ENCODE results near the gene CNTNAP2. TPM values are rescaled to one million over a fixed set of nuclear protein-coding genes. Genes with fewer than 3 reads are reported as not detected.
"Not testable (repeated sequence)": the region's sequence is repeated elsewhere in the genome, so short reads cannot be mapped to it uniquely, and the experiment has no call there.

Gene CNTNAP2
- total RNA-seq, 2 experiments from 2014 or later = not detected

GRCh38 chr7:148433521-148434180, 2317.1 kb downstream of the CNTNAP2 start:
- ChIA-PET CTCF (no interaction called here), POLR2A (no interaction called here)
- DNase-seq = no peak
- Mint-ChIP-seq H3K4me1 (ENCODE audit: low read depth) (no peaks in the 10 kb centered on the region), H3K27me3 (no peaks in the 10 kb centered on the region), H3K36me3 (no peaks in the 10 kb centered on the region), H3K4me3 (no peak overlapping the region), H3K9me3 (peaks cover 2% of the 10 kb centered on the region), H3K27ac (no peak overlapping the region)
- intact Hi-C loops (cut with micrococcal nuclease) = no loop called here

- no peak overlapping the region for H3K4me3 Mint-ChIP-seq
- intact Hi-C loops (cut with micrococcal nuclease) = no loop called here
- ChIA-PET POLR2A (no interaction called here), CTCF (no interaction called here)
- H3K27me3 Mint-ChIP-seq = no peaks in the 10 kb centered on the region
- no peaks in the 10 kb centered on the region for H3K4me1 Mint-ChIP-seq (ENCODE audit: low read depth)
- H3K9me3 Mint-ChIP-seq = peaks cover 2% of the 10 kb centered on the region
- H3K27ac Mint-ChIP-seq = no peak overlapping the region
- no peak for DNase-seq
- no peaks in the 10 kb centered on the region for H3K36me3 Mint-ChIP-seq
These were observed 2317.7 kb downstream of the CNTNAP2 start for GRCh38 chr7:148434181-148434757.

- Mint-ChIP-seq H3K27ac (no peak overlapping the region), H3K9me3 (peaks cover 2% of the 10 kb centered on the region), H3K4me1 (ENCODE audit: low read depth) (no peaks in the 10 kb centered on the region), H3K4me3 (no peak overlapping the region), H3K36me3 (no peaks in the 10 kb centered on the region), H3K27me3 (peaks cover 3% of the 10 kb centered on the region)
- CTCF ChIA-PET = no interaction called here
- intact Hi-C loops (cut with micrococcal nuclease) = no loop called here
- no peak for DNase-seq
- POLR2A ChIA-PET = no interaction called here
These were observed 2318.3 kb downstream of the CNTNAP2 start for GRCh38 chr7:148434887-148435286.

GRCh38 chr7:148435715-148436114, 2319.1 kb downstream of the CNTNAP2 start:
- peaks cover 1% of the 10 kb centered on the region for H3K9me3 Mint-ChIP-seq
- ChIA-PET CTCF (no interaction called here), POLR2A (no interaction called here)
- H3K4me3 Mint-ChIP-seq = no peak overlapping the region
- H3K36me3 Mint-ChIP-seq = no peaks in the 10 kb centered on the region
- H3K27me3 Mint-ChIP-seq = peaks cover 3% of the 10 kb centered on the region
- H3K27ac Mint-ChIP-seq = no peak overlapping the region
- no peaks in the 10 kb centered on the region for H3K4me1 Mint-ChIP-seq (ENCODE audit: low read depth)
- DNase-seq = no peak
- intact Hi-C loops (cut with micrococcal nuclease) = no loop called here

GRCh38 chr7:148436135-148436534, 2319.5 kb downstream of the CNTNAP2 start:
- no peak overlapping the region for H3K27ac Mint-ChIP-seq
- H3K4me1 Mint-ChIP-seq (ENCODE audit: low read depth) = no peaks in the 10 kb centered on the region
- H3K4me3 Mint-ChIP-seq = no peak overlapping the region
- intact Hi-C loops (cut with micrococcal nuclease) = no loop called here
- ChIA-PET CTCF (no interaction called here), POLR2A (no interaction called here)
- H3K9me3 Mint-ChIP-seq = no peaks in the 10 kb centered on the region
- no peak for DNase-seq
- H3K27me3 Mint-ChIP-seq = peaks cover 3% of the 10 kb centered on the region
- H3K36me3 Mint-ChIP-seq = no peaks in the 10 kb centered on the region

- Mint-ChIP-seq H3K4me1 (ENCODE audit: low read depth) (no peaks in the 10 kb centered on the region), H3K27ac (no peak overlapping the region), H3K9me3 (no peaks in the 10 kb centered on the region), H3K4me3 (no peak overlapping the region), H3K36me3 (no peaks in the 10 kb centered on the region), H3K27me3 (peaks cover 3% of the 10 kb centered on the region)
- POLR2A ChIA-PET = no interaction called here
- CTCF ChIA-PET = no interaction called here
- DNase-seq = no peak
- intact Hi-C loops (cut with micrococcal nuclease) = no loop called here
These were observed 2320.0 kb downstream of the CNTNAP2 start for GRCh38 chr7:148436571-148436970.

GRCh38 chr7:148437043-148437442, 2320.4 kb downstream of the CNTNAP2 start:
- Mint-ChIP-seq H3K4me1 (ENCODE audit: low read depth) (no peaks in the 10 kb centered on the region), H3K36me3 (no peaks in the 10 kb centered on the region), H3K27me3 (peaks cover 3% of the 10 kb centered on the region), H3K27ac (no peak overlapping the region), H3K4me3 (no peak overlapping the region), H3K9me3 (no peaks in the 10 kb centered on the region)
- intact Hi-C loops (cut with micrococcal nuclease) = no loop called here
- DNase-seq = no peak
- CTCF ChIA-PET = no interaction called here
- POLR2A ChIA-PET = no interaction called here

GRCh38 chr7:148442141-148442655, 2325.6 kb downstream of the CNTNAP2 start:
- Mint-ChIP-seq H3K4me1 (ENCODE audit: low read depth) (peaks cover 5% of the 10 kb centered on the region), H3K27ac (no peak overlapping the region), H3K4me3 (no peak overlapping the region), H3K9me3 (no peaks in the 10 kb centered on the region), H3K27me3 (peaks cover 3% of the 10 kb centered on the region), H3K36me3 (no peaks in the 10 kb centered on the region)
- intact Hi-C loops (cut with micrococcal nuclease) = no loop called here
- CTCF ChIA-PET = interaction anchor here (0.6 kb wide), 1 partner anchor 1189 kb away, joined by 3 read pairs; no protein-coding TSS in a partner anchor
- POLR2A ChIA-PET = no interaction called here
- DNase-seq = no peak

- DNase-seq = no peak
- no peaks in the 10 kb centered on the region for H3K36me3 Mint-ChIP-seq
- no peak overlapping the region for H3K4me3 Mint-ChIP-seq
- H3K27me3 Mint-ChIP-seq = peaks cover 3% of the 10 kb centered on the region
- H3K9me3 Mint-ChIP-seq = no peaks in the 10 kb centered on the region
- CTCF ChIA-PET = interaction anchor here (0.6 kb wide), 1 partner anchor 1188 kb away, joined by 3 read pairs; no protein-coding TSS in a partner anchor
- peaks cover 8% of the 10 kb centered on the region for H3K4me1 Mint-ChIP-seq (ENCODE audit: low read depth)
- POLR2A ChIA-PET = no interaction called here
- no peak overlapping the region for H3K27ac Mint-ChIP-seq
- intact Hi-C loops (cut with micrococcal nuclease) = no loop called here
These were observed 2326.3 kb downstream of the CNTNAP2 start for GRCh38 chr7:148442933-148443332.

- H3K27me3 Mint-ChIP-seq = no peaks in the 10 kb centered on the region
- H3K4me3 Mint-ChIP-seq = no peak overlapping the region
- CTCF ChIA-PET = no interaction called here
- POLR2A ChIA-PET = no interaction called here
- DNase-seq = no peak
- H3K9me3 Mint-ChIP-seq = no peaks in the 10 kb centered on the region
- H3K36me3 Mint-ChIP-seq = no peaks in the 10 kb centered on the region
- H3K27ac Mint-ChIP-seq = no peak overlapping the region
- intact Hi-C loops (cut with micrococcal nuclease) = no loop called here
- H3K4me1 Mint-ChIP-seq (ENCODE audit: low read depth) = peaks cover 8% of the 10 kb centered on the region
These were observed 2328.9 kb downstream of the CNTNAP2 start for GRCh38 chr7:148445260-148446044.

- ChIA-PET CTCF (interaction anchor here (0.7 kb wide), 1 partner anchor 10 kb away, joined by 3 read pairs; no protein-coding TSS in a partner anchor), POLR2A (no interaction called here)
- Mint-ChIP-seq H3K9me3 (no peaks in the 10 kb centered on the region), H3K4me1 (ENCODE audit: low read depth) (peaks cover 15% of the 10 kb centered on the region), H3K4me3 (no peak overlapping the region), H3K27me3 (peaks cover 2% of the 10 kb centered on the region), H3K27ac (no peak overlapping the region), H3K36me3 (no peaks in the 10 kb centered on the region)
- DNase-seq = no peak
- intact Hi-C loops (cut with micrococcal nuclease) = loop anchor here (1.0 kb wide), 1 partner anchor 60 kb away; no protein-coding TSS in a partner anchor
These were observed 2330.7 kb downstream of the CNTNAP2 start for GRCh38 chr7:148447221-148447849.

- H3K4me1 Mint-ChIP-seq (ENCODE audit: low read depth) = peaks cover 16% of the 10 kb centered on the region
- DNase-seq; H3K9me3 Mint-ChIP-seq; H3K36me3 Mint-ChIP-seq; H3K4me3 Mint-ChIP-seq; CTCF ChIA-PET; H3K27ac Mint-ChIP-seq; POLR2A ChIA-PET; H3K27me3 Mint-ChIP-seq; intact Hi-C loops (cut with micrococcal nuclease): not testable (repeated sequence)
These were observed 2334.9 kb downstream of the CNTNAP2 start for GRCh38 chr7:148451526-148451925.
